CD1c-positive myeloid dendritic cell (primary cell): ENCODE results near the gene CDC45.

Source experiments
- DNase-seq: peaks from one replicate; pipeline ENCODE4 v3.0.0-alpha.2; 2016; ENCODE audit errors: extremely low spot score

CDC45 gene

GRCh38 chr22:19448739-19449421 is 30.8 kb upstream of the CDC45 start:
- no peak for DNase-seq

DNA sequence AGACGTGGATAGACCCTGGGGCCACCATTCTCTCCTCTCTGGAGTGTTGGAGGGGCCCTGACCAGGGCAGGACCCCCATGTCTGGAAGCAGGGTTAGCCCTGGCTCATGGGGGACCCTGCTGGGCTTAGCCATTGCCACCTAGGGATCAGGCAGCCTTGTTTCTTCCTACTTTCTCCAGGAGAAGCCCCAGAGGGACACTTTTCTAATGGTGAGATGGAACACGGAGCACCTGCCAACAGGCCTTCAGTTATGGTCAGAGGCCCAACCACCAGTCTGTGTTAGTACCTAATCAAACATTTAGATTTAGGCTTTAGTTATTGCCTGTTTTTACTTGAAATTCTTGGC is 30.3 kb upstream of the CDC45 start:
- no peak for DNase-seq

- DNase-seq: no peak
Observed at GRCh38 chr22:19450363-19451175, 29.2 kb upstream of the CDC45 start.

DNA sequence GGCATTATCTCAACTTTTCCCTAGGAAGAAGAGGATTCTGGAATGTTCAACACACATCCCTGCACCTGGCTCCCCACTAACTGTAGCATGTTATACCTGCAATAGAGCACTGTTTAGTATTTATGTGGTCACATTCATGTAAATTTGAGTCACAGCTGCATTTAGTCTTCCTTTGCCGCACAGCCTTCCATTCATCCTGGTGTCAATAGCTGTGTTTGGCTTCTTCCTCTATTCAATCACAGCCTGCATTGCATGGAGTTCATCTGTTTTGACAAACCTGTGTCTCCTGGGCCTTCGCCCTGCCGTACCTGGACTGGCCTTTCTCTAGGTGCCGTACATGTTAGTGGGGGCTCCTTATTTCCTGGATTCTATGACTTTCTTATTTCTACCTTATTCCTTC is 28.1 kb upstream of the CDC45 start:
- no peak for DNase-seq

DNA sequence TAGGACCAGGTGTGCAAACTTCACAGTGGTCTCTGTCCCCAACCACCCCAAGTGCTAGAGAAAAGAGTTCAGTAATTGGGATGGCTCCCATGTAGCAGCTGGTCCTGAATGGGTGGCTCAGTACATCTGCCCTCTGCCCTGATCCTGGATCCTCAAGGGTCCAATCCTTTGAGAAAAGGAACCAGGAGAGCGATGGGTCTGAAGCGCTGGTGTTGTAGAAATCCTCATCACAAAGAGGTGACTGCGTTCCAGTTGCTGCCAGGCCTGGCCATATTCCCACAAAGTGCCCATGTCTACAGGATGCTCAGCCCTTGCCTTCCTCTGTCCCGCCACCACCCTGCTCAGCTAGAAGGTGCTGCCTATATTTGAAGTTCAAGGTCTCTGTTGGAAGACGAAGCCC is 26.0 kb upstream of the CDC45 start:
- no peak for DNase-seq

- no peak for DNase-seq
Observed at GRCh38 chr22:19454156-19454555, 25.6 kb upstream of the CDC45 start.

DNA sequence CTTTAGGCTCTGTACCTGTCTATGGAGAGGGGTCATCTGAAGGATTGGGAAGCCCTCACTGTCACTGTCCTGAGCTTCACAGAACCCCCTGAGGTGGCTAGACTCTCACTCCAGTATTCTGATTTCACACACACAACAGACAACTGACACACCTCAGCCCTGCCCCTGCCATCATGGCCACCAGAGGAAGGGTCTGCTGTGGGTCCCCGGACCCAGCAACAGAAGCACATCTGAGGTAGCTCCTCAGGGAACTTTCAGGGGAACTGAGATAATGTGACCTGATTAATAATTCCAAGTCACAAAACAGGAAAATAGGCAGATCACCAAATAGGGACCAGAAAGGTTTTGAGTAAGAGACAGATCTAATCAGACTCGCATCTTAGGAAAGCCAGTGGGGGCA is 24.7 kb upstream of the CDC45 start:
- no peak for DNase-seq

DNA sequence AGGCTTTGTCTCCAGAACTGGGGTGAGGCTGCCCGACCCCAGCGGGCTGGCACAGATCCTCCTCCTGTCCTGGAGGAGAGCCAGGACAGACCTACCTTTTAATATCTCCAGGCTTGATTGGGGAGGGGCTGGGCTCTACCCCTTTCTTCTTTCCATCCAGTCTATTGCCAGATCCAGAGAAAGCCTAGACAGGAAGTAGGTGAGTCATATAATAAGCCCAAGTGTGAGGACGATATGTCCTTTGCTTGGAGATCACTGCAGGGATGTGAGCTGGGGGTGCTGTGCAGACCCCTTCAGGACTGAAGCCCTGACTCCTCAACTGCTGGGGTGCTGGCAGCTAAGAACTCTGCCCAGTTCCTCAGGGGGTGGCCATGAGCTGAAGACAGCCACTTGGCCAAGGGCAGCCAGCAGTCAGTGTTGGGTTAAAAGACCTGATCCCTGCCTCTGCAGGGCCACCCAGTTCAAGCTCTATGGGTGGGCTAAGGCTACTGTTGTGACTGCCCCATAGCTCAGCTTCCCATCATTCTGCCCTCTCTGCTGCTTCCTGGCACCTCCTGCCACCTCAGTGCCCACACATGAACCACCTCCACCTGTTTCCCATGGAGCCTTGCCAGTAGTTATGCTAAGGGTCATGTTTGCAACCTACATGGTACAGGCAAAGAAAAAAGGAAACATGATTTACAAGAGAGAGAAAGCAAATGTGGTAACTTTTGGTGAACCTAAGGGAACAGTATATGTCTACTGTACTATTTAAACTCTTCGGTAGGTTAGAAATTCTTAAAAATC is 23.9 kb upstream of the CDC45 start:
- DNase-seq: no peak

GRCh38 chr22:19456541-19456940 is 23.2 kb upstream of the CDC45 start:
- DNase-seq: no peak

- DNase-seq: no peak
Observed at GRCh38 chr22:19457828-19458428, 21.8 kb upstream of the CDC45 start.

DNA sequence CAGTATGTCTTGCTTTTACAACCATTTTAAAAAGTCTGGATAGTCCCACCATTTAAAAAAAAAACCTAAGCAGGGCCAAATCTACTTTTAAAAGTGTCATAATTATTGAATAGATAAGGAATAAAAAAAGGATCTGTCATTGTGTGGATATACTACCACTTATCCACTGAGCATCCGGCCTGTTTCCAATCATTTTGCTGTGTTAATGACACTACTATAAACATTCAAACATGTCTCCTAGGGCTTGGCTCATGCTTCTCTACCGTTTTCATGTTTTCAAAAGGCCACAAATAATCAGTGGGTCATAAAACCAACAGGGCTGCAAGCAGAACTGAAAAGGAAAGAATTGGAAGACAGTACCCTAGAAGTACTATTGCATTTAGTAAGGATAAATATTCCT is 19.7 kb upstream of the CDC45 start:
- no peak for DNase-seq

DNA sequence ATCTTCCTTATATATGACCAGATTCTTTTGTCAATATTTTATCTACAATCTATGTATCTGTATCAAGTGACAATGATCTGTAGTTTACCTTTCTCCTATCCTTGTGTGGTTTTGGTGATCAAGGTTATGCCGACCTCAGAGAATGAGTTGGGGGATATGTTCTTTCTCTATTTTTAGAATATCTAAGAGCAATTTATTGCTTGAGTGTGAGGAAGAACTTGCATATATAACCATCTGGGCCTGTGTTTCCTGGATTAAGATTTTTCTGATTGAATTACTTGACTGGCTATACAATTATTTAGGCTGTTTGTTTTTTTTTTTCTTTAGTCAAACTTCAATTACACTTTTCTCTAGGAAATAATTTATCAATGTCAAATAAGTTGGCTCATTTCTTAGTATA is 18.2 kb upstream of the CDC45 start:
- DNase-seq: no peak

GRCh38 chr22:19463008-19463407 is 16.7 kb upstream of the CDC45 start:
- no peak for DNase-seq

DNA sequence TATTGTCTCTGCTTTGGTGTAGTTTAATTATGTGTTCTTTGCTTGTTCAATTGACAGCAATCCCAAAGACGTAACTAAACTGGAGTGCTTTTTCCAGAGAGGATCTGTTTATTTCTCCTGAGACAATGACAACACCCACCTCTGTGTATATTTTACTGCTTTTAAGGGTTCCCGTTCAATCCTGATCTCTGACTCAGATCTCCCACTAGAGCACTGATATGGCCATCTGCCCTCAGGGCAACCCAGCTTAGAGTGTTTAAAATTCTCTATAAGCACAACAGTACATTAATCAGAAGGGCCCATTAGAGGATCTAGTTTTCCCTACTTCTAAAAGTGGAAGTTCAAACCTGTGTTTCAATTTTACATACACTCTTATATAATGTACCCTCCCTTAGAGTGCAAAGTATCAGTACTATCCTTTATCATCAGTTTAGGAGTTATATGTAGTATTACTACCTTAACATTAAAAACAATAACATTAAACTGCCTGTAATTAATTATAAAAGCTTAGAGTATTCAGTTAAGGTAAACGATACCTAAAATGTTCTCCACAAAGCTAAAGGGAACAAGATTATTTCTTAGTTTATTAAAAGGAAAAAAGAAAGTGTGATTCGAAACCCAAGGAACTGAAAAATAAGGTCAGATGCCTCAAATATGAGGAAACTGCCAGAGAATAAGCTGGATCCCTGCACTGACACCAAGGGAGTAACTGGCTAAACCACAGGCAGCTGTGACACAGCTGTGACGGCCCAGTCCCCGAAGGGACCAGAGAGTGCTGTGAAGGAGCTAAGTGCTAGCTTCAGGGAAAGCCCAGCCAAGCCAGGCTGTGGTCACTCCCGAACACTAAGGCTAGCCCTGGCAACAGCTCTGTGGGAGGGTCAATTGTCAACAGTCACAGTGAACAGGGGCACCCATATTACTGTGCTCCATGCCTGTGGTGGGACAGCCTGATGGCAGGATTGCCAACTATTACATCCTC is 15.9 kb upstream of the CDC45 start:
- no peak for DNase-seq

GRCh38 chr22:19464546-19464945 is 15.2 kb upstream of the CDC45 start:
- no peak for DNase-seq

- no peak for DNase-seq
Observed at GRCh38 chr22:19464975-19465374, 14.7 kb upstream of the CDC45 start.

- no peak for DNase-seq
Observed at GRCh38 chr22:19466126-19466716, 13.5 kb upstream of the CDC45 start.

- DNase-seq: no peak
Observed at GRCh38 chr22:19466848-19467752, 12.6 kb upstream of the CDC45 start.

DNA sequence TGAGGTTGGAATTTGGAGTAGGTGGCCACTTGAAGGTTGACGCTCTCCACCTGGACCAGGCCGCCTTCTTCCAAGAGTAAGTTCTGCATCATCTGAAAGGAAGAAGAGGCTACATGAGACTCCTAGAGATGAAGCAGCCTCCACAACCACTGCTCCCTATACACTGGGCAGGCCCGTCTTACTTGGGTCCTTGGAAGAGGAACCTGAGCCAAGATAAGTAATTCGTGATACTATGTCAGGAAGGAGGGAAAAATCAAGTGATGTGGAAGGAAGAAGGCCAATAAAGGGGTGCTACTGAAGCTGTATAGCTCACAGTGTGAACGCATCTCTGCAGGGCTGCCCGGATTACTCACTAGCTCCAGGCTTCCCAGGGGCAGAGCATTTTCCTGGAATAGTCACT is 11.8 kb upstream of the CDC45 start:
- DNase-seq: no peak

DNA sequence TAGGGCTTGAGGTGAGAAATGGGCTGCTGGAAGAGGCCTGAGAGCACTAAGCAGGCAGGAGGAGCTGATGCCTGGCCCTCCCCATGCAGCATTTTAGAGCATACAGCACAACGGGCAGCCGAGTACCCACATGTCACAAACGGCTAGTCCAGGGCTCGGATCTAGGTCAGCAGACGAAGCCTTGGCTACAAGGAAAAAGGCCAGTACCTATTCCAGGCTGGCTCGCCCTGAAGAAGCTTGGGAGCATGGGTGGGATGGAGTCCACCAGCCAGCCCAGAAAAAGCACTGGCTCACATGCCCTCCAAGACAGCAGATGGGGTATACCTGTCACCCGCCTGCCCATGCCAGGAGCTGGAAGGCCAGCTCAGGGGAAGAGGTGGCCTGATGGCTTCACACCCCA is 10.3 kb upstream of the CDC45 start:
- no peak for DNase-seq
